Measurements from ENCODE around the gene SKIC2. TPM values are rescaled to one million over a fixed set of nuclear protein-coding genes. Genes with fewer than 3 reads are reported as not detected.
"Not testable (repeated sequence)": the region's sequence is repeated elsewhere in the genome, so short reads cannot be mapped to it uniquely, and the experiment has no call there.

Gene SKIC2
- total RNA-seq, 1 donor from 2014 or later = 77.4 TPM

- intact Hi-C loops (cut with DNase I); H3K4me3 ChIP-seq; H3K4me1 ChIP-seq; H3K9me3 ChIP-seq; H3K36me3 ChIP-seq; DNase-seq (ENCODE audit: low spot score in 2 of 2); H3K27me3 ChIP-seq; H3K27ac ChIP-seq: not testable (repeated sequence)
Measured at GRCh38 chr6:32003301-32003700, 44.3 kb downstream of the SKIC2 start.

DNA sequence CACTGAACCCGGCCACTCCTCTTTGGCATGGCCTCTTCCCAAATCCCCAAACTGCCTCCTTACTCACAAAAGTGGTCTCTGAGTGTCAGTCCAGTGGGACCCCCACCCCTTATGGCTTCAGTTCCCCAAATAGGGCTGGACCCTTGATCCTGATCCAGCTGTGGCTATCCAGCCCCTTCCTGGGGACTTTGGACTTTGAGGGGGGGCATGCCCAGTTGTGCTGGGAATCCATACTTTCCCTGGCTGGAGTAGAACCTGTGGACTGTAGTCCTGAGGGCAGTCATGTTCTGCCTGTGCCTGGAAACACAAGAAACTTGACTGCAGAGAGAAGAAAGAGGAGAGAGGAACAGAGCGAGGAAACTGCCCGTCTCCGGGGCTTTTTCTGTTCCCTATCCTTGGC is 45.4 kb downstream of the SKIC2 start:
- H3K36me3 ChIP-seq; H3K4me3 ChIP-seq; intact Hi-C loops (cut with DNase I); H3K27me3 ChIP-seq; H3K9me3 ChIP-seq; H3K4me1 ChIP-seq; H3K27ac ChIP-seq: not testable (repeated sequence)
- peak in 1 of 2 donors; percentile 7 for DNase-seq (ENCODE audit: low spot score in 2 of 2)

- H3K27ac ChIP-seq; H3K27me3 ChIP-seq; H3K4me3 ChIP-seq; H3K4me1 ChIP-seq; H3K9me3 ChIP-seq; DNase-seq (ENCODE audit: low spot score in 2 of 2); H3K36me3 ChIP-seq; intact Hi-C loops (cut with DNase I): not testable (repeated sequence)
Measured at GRCh38 chr6:32004864-32005537, 46.0 kb downstream of the SKIC2 start.

- H3K4me3 ChIP-seq; H3K36me3 ChIP-seq; H3K9me3 ChIP-seq; H3K4me1 ChIP-seq; H3K27me3 ChIP-seq; DNase-seq (ENCODE audit: low spot score in 2 of 2); intact Hi-C loops (cut with DNase I); H3K27ac ChIP-seq: not testable (repeated sequence)
Measured at GRCh38 chr6:32005538-32005880, 46.5 kb downstream of the SKIC2 start.

DNA sequence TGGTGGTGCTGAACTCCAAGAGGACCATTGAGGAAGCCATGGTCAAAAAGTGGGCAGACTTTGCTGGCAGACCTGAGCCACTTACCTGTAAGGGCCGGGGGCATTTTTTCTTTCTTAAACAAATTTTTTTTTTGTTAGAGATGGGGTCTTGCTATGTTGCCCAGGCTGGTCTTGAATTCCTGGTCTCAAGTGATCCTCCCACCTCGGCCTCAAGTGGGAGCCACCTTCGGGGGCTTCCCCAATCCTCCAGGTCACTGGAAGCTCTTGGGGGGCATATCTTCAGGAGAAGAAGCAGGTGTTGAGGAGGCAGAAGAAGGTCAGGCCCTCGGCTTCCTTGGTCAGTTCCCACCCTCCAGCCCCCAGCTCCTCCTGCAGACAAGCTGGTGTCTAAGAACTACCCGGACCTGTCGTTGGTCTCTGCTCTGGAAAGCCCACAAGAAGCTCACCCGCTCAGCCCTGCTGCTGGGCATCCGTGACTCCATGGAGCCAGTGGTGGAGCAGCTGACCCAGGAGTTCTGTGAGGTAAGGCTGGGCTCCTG is 47.1 kb downstream of the SKIC2 start:
- H3K9me3 ChIP-seq; H3K36me3 ChIP-seq; H3K4me3 ChIP-seq; H3K27me3 ChIP-seq; H3K4me1 ChIP-seq; intact Hi-C loops (cut with DNase I); H3K27ac ChIP-seq: not testable (repeated sequence)
- DNase-seq (ENCODE audit: low spot score in 2 of 2) = peak in 1 of 2 donors; percentile 15

- H3K9me3 ChIP-seq; intact Hi-C loops (cut with DNase I); H3K27me3 ChIP-seq; H3K27ac ChIP-seq; H3K4me1 ChIP-seq; H3K36me3 ChIP-seq; H3K4me3 ChIP-seq: not testable (repeated sequence)
- DNase-seq (ENCODE audit: low spot score in 2 of 2) = peak in 1 of 2 donors; percentile 55
Measured at GRCh38 chr6:32007086-32007485, 48.1 kb downstream of the SKIC2 start.

DNA sequence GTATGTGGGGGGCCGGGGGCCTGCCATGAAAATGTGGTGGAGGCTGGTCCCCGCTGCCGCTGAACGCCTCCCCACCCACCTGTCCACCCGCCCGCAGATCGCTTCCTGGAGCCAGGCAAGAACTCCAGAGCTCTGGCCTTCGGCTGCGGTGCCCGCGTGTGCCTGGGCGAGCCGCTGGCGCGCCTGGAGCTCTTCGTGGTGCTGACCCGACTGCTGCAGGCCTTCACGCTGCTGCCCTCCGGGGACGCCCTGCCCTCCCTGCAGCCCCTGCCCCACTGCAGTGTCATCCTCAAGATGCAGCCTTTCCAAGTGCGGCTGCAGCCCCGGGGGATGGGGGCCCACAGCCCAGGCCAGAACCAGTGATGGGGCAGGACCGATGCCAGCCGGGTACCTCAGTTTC is 49.1 kb downstream of the SKIC2 start:
- H3K4me1 ChIP-seq; H3K36me3 ChIP-seq; intact Hi-C loops (cut with DNase I); H3K9me3 ChIP-seq; H3K27ac ChIP-seq; DNase-seq (ENCODE audit: low spot score in 2 of 2); H3K27me3 ChIP-seq; H3K4me3 ChIP-seq: not testable (repeated sequence)

DNA sequence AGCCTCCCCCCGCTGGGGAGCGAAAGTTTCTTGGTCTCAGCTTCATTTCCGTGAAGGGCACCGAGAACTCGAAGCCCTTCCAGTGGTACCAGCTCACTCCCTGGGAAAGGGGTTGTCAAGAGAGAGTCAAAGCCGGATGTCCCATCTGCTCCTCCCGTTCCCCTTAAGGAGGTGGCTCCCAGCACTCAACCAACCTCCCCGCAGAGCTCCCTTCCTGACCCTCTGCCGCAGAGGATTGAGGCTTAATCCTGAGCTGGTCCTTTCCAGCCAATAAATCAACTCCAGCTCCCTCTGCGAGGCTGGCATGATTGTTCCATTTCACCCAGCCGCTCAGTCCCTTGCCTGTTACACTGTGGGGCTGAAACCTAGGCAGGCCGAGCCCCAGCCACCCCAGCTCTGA is 49.6 kb downstream of the SKIC2 start:
- H3K27me3 ChIP-seq; H3K36me3 ChIP-seq; H3K4me1 ChIP-seq; intact Hi-C loops (cut with DNase I); H3K27ac ChIP-seq; H3K9me3 ChIP-seq; DNase-seq (ENCODE audit: low spot score in 2 of 2); H3K4me3 ChIP-seq: not testable (repeated sequence)

DNA sequence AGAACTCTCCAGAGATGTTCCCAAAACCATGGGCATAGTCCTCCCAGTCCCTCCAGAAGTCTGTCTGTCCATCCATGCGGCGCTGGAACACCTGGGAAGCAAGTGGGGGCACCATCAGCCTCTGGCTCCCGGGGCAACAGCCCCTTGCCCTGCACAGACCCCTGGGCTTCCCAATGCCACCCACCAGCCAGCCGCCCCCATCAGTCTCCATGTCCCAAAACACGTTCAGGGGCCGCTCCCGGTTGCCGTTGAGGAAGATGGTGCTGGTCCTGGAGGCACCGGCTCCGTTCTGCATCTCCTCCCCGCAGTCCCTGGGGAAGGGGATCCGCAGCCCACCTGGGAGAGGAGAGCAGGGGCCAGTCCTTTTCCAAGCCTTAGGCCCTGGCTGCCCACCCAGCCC is 50.6 kb downstream of the SKIC2 start:
- H3K9me3 ChIP-seq; H3K27me3 ChIP-seq; H3K4me1 ChIP-seq; intact Hi-C loops (cut with DNase I); H3K27ac ChIP-seq; H3K4me3 ChIP-seq; DNase-seq (ENCODE audit: low spot score in 2 of 2); H3K36me3 ChIP-seq: not testable (repeated sequence)

DNA sequence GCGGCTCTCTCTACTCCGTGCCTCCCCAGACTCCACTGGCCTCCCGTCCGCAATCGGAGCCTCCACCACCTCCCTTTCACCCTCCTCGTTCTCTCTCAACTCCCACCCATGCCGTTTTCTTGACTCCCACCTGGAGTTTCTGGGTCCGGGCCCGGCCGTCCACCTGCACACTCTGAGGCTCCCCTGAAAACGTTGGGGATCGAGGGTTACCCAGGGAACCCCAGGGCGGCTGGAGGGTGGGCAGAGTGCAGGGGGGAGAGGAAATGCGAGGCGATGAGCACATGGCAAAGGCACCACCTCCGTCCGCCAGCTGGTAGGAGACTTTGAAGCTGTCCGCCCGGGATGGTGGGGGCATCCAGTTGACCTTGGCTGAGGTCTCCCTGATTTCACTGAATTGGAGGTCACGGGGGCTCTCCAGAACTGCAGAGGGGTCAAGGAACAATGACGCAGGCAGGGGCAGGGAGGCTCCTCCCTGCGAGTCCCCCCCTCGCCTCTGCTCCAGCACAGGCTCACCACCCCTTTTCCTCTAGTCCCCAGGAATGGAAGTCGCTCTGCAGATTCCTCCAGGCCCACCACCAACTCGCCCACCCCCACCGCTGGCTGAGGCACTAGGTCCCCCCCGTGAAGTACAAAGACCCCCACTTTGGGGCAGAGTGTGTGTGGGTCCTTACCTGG is 52.0 kb downstream of the SKIC2 start:
- H3K9me3 ChIP-seq; H3K27ac ChIP-seq; H3K4me3 ChIP-seq; H3K4me1 ChIP-seq; H3K36me3 ChIP-seq; intact Hi-C loops (cut with DNase I); H3K27me3 ChIP-seq: not testable (repeated sequence)
- peak in 1 of 2 donors; percentile 34 for DNase-seq (ENCODE audit: low spot score in 2 of 2)

DNA sequence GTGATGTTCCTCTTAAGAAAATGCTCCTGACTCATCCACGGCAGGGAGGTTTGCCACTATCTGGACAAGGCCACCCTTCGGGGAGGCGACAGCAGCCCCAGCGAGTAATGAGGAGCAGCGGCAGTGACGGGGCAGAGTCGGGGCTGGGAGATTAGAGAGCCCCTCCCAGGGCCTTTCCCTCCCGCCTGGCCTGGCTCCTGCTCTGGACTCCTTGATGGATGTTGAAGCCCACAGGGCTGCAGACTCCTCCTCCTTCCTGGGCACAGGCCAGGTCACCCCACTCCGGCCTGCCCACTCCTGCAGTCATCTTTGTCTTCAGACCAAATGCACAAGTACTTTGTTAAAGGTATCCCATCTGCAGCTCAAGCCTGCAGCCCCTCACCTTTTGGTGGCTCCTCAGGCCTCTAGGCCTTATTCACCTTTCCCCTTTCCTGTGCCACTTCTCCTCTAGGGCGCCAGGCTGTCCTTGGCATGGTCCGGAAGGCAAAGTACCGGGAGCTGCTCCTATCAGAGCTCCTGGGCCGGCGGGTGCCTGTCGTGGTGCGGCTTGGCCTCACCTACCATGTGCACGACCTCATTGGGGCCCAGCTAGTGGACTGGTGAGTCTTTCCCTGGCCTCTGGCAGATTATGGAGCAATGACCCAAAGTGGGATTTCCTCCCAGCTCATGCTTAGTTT is 54.1 kb downstream of the SKIC2 start:
- H3K27me3 ChIP-seq; H3K27ac ChIP-seq; intact Hi-C loops (cut with DNase I); H3K4me1 ChIP-seq; H3K4me3 ChIP-seq; H3K36me3 ChIP-seq; H3K9me3 ChIP-seq: not testable (repeated sequence)
- peak in 1 of 2 donors; percentile 57 for DNase-seq (ENCODE audit: low spot score in 2 of 2)

DNA sequence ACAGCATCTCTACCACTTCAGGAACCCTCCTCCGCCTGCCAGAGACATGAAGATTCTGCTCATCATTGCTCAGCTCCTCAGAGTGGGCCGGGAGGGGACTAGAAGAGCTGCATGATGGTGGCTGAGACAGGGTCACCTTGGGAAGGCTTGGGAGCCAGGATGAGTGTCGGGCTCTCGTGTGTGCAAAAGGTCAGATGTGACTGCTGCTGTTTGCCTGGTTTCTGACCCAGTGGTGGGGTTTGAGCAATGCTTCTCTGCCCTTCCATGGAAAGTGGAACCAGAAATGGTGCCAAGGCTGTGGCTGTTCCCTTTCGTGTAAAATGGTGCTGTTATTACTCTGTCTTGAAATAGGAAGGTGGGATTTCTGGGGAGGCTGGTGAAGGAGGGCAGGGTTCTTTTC is 54.8 kb downstream of the SKIC2 start:
- H3K36me3 ChIP-seq; H3K4me3 ChIP-seq; H3K27ac ChIP-seq; H3K27me3 ChIP-seq; intact Hi-C loops (cut with DNase I); H3K4me1 ChIP-seq; H3K9me3 ChIP-seq; DNase-seq (ENCODE audit: low spot score in 2 of 2): not testable (repeated sequence)

DNA sequence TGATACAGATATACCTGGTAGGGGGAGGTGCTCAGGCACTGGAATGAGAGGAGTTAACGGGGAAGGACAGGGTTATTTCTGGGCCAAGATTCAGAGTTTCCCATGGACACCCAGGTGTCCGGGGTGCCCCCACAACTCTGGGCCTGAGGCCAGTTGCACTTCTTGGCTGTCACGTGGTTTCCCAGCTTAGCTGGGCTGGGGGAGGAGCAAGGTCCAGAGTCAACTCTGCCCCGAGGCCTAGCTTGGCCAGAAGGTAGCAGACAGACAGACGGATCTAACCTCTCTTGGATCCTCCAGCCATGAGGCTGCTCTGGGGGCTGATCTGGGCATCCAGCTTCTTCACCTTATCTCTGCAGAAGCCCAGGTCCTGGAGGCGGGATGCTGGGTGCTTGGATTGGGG is 55.6 kb downstream of the SKIC2 start, which contains the start of gene C4B:
C4B (plus strand) TSS at position 249 of the 400 bp plus-strand sequence; CDS start at position 300, 51 bp downstream.
- DNase-seq (ENCODE audit: low spot score in 2 of 2); H3K4me1 ChIP-seq; H3K4me3 ChIP-seq; H3K27ac ChIP-seq; H3K27me3 ChIP-seq; H3K36me3 ChIP-seq; H3K9me3 ChIP-seq; intact Hi-C loops (cut with DNase I): not testable (repeated sequence)

Data from ascending aorta (tissue), 2 donors.